HG02938 (cell line): ENCODE results near the gene CXCL5.

ENCODE experiments used
- ATAC-seq: cut with Tn5 transposase; IDR thresholded peaks from one replicate; pipeline ENCODE4 v1.9.1; 2021; ENCODE audit warnings: mild to moderate bottlenecking, moderate library complexity; ENCODE audit not compliant: unreplicated experiment

The CXCL5 gene

DNA sequence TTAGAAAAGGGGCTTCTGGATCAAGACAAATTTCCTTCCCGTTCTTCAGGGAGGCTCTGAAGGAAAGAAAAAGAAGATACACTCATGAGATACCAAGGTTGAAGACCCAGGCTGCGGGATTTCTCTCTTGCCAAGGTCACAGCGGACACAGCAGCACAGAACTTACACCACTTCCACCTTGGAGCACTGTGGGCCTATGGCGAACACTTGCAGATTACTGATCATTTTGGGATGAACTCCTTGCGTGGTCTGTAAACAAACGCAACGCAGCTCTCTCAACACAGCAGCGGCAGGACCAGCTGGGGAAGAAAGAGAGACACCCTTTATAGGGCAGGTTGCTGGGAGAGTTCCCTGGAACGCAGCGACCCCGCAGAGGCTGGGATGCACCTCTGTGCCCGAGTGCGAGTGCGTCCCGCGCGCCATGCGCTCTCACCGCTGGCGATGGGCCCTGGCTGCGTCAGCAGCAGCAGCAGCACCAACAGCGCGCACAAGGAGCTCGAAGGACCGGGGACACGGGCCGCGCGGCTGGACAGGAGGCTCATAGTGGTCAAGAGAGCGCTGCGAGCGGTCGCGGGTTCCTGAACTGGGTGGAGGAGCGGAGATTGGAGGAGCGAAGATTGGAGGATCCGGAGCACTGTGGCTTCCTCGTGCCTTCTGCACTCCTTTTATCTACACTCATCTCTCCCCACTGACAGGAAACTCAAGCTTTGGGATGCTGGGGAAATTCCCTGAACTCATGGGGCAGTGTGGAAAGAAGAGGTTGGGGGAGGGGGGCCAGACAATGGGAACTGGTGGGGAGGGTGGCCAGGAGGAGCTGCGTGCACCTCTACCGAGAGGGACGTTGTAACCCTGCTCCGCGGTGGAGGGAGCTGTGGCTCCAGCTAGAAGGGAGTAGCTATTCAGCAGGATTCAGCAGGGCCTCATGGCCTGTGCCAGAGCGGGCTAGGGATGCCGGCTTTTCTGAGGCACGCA lies at the start of gene CXCL5:
Gene CXCL5 (minus strand): TSS at position 638 of the 972 bp plus-strand sequence. CDS start 96 bp downstream, at position 542.
- ATAC-seq: no peak

DNA sequence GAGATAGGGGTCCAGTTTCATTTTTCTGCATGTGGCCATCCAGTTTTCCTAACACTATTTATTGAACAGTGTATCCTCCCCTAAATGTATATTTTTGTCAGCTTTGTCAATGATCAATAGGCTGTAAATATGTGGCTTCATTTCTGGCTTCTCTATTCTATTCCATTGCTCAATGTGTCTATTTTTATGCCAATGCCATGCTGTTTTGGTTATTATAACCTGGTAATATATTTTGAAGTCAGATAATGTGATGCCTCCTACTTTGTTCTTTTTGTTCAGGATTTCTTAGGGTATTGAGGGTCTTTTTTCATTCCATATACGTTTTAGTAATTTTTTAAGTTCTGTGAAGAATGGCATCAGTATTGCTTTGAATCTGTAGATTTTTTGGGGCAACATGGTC lies 48.7 kb upstream of the CXCL5 start:
- no peak for ATAC-seq

DNA sequence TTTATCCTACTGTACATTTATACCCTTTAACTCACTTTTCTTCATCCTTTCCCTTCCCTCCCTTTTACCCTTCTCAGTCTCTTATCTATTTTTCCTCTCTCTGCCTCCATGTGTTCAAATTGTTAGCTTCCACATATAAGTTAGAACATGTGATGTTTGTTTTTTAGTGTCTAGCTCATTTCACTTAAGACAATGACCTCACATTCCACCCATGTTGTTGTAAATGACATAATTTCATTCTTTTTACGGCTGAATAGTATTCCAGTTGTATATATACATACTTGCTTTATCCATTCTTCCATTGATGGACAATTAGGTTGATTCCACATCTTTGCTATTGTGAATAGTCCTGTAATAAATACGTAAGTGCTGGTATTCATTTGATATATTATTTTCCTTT lies 47.3 kb upstream of the CXCL5 start:
- ATAC-seq: no peak

DNA sequence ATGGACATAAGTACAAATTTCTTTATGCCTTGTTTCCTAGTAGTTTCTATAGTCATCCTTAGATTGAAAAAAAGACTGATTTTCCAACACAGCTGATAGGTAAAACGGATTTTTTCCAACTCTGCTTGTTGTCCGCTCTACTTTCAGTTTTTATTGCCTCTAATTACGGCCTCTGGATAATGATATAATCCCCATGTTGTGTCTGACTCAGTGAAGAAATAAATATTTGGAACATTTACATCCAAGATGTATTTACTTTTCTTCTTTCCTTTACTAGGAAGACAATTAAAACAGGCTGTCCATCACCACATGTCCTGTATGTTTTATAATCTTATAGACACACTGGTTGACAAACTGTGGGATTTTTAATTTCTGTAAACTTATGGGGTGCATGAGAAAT lies 46.8 kb upstream of the CXCL5 start:
- ATAC-seq: no peak

DNA sequence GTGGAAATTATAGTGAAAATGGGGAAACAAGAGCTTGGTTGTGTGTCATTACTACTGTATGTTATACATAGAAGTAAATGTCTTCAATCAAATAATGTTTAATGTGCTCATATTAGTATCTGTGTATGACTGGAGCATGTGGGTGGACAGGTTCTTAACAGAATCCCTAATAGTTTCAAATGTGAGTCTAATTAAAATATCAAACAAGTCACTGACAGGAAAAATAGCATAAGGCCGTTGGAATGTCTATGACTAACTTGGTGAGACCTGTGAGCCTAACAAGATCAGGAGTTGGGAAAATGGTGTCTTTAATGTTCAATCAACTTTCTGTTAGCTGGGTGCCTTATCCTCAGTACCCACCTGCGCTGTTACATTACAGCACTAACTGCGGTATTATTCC lies 46.2 kb upstream of the CXCL5 start:
- ATAC-seq: no peak

DNA sequence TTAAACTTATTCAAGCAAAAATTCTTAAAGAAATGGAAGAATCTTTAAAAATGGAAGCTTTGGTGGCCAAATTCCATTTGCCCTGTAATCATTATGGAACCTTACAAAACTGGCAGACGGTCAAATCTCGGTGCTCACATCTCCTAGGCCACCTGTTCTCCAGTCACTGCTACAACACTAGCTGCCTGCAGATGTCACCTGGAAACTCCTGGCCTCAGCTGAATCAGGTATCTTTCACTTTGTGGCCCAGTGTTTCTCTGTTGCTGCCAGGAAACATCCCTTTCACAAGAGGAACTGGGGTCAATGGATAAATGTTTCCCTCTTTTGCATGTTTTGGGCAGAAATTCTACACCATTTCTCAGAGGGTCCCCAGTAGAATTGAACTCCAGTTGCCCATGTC lies 44.2 kb upstream of the CXCL5 start:
- ATAC-seq: no peak

DNA sequence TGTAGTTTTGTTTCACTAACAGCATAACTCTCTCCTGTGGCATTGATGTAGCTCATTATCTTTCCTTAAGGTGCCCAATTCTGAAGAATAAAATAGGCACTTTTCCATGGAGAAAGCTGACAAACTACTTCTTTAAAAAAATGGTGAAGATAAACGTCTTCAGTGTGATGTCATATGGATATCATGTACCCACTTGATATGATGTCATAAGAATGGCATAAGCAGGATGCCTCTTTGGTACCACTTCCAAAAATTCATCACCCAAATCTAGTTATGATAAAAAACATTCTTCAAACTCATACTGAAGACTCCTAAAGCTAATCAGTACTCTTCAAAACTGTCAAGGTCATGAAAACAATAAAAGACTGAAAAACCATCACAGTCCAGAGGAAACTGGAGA lies 42.9 kb upstream of the CXCL5 start:
- ATAC-seq: no peak

DNA sequence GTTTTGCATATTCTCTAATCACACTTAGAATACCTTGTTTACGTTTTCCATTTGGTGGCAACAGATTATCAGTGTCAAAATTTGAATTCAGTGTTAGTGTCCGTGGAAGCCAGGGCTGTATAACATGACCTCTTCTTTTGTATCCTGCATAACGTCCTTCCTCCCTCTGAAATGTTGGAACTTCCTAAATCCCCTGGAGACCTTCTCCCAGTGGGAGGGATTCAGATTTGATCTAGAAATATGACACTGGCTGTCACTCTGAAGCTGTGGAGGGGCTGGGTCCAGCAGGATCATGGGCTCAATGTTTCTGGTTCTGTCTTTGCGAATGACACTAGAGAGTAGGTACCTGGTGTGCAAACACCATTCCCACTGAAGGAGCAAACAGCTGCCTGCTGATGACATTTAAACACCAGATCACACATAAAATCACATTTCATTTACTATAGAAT lies 40.9 kb upstream of the CXCL5 start:
- ATAC-seq: peak; percentile 9

DNA sequence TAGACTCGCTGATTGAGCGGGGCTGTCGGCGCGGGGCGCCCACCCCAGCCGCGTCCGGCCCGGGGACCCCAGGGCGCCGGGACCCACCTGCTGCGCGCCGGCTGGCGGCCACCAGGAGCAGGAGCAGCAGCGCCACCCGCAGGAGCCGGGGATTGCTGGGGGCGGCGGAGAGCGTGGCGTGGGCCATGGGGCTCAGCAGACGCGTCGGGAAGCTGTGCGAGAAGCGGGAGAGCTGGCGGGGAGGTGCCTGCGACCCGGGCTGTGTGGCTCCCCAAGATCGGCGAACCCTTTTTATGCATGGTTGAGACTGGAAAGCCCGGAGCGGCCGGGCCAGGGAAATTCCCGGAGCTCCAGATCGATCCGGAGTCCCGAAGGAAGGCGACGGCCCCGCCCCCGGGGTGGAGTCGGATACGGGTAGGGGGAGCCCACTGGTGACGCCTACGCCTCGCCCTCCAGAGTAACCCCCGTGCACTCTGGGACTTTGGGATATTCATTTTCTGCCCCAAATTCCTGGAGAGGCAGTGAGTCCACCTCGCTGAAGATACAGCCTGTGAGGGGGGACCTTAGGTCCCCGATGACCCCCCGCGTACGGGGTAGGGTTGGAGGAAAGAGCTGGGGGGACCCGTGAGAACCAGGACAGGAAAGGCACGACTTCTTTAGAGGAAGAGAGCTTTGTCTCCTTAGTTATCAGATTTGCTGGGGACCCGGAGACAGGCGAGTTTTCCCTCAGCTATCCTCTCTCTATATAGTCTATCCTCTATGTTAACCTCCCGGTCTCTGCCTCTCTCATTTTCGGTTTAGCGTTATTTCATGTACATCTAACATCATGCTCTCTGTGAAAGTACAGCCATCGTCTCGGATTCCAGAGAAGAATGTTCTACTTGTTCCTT lies 40.2 kb upstream of the CXCL5 start, which contains the start of gene CXCL3:
Gene CXCL3 (minus strand): TSS at position 265 of the 890 bp plus-strand sequence. CDS start 78 bp downstream, at position 187.
- peak; percentile 47 for ATAC-seq

DNA sequence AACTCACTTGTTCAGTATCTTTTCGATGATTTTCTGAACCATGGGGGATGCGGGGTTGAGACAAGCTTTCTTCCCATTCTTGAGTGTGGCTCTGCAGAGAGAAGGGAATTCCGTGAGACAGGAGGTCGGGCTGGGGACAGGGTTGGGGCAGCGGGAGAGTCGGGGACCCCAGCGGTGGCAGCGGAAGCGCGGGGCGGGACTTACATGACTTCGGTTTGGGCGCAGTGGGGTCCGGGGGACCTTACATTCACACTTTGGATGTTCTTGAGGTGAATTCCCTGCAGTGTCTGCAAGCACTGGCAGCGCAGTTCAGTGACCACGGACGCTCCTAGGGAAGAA lies 39.6 kb upstream of the CXCL5 start:
- ATAC-seq: peak; percentile 21

DNA sequence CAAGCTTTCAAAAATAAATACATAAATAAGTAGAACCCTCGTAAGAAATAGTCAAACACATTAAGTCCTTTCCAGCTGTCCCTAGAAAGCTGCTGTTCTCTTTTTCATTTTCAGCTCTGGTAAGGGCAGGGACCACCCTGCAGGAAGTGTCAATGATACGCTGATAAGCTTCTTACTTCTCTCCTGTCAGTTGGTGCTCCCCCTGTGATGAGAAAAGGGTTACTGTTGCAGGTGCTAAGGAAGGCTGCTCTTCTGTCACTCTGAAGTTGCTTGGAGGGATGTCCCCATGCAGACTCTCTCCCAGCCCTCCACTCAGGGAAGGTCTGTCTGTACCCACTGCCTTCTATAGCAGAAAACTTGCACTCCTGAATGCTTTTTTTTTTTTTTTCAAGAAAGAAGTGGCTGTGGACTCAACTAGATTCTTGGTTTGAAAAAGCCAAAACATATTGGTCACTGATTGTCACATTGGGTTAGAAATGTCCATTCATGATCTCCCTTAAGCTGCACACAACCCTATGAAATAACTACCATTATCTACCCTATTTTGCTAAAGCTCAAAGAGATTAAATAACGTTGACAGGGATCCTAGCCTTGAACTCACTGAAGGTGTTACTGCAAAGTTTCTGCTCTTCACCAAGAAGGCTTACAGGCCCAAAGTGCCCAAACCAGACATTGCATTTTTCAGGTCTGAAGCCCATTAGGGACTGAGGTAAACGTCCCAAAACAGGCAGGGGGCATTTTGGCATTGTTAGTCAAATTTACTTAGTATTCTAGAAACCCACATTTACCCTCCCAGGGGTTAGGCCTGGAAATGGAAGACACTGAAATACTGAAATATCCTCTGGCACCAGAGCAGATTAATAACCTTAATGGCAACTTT lies 38.8 kb upstream of the CXCL5 start:
- ATAC-seq: no peak

DNA sequence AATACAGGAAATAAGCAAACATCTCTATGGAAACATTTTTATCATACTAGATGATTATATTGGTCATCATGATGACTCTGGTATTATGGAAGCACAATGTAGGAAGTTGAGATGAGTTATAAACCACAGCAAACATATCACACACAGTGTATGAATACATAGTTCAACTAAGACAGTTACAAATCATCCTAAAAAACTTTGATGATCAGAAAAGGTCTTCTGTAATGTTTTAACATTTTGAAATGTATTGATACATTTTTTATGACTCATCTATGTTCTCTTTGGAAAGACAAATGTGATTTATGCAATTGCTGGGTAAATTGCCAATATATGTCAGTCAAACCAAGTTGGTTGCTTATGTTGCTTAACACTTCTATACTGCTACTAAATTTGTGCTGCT lies 35.3 kb upstream of the CXCL5 start:
- ATAC-seq: no peak

DNA sequence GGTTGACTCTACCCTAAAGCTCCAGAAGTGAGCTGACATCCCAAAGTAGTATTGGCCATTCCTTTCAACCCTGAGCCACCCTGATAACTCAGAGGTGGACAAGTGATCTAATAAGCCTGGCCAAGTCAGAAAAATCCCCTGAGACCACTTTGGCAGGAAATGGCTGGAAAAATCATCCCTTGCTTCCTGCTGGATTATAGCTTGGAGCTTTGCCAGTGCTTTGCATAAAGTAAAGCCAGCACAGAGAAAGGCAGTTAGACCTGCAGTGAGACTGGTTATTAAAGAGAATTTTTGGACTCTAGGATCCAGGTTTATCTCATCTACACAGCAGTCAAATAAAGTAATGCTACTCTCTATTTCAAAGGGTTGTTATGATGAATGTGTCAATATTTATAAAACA lies 33.6 kb upstream of the CXCL5 start:
- no peak for ATAC-seq

DNA sequence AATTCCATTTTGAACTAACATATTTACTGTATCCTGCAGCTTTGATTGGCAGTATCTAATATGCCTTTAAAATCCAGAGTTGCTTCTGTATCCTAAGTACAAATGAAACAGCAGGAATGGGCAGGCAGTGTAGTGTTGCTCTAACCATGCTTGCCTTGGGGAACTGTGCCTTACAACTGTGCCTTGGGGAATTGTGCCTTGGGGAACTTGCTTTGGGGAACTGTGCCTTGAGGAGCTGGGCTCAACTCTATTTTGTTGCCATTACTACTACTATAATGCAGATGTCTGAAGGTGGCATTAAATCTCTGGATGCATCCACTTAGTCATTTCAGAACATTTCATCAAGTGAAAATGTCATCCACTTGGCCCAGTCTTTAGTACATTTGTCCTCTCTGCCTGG lies 33.1 kb upstream of the CXCL5 start:
- no peak for ATAC-seq

DNA sequence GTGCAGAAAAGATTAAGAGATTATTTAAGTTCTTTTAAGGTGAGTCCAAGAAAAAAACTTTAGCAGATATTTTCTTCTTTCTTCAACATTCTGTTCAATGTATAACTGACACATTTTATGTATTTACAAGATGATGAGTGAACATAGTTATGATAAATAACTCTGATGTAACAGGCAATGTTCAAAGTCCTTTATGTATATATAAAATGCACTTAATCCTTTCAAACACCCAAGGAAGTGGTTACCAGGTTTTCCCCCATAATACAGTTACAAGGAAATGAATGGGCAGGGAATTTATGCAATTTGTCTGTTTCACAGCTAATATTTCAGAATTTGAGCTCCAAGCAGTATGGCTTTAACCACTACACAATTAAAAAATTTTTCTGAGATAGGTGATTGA lies 31.8 kb upstream of the CXCL5 start:
- no peak for ATAC-seq

DNA sequence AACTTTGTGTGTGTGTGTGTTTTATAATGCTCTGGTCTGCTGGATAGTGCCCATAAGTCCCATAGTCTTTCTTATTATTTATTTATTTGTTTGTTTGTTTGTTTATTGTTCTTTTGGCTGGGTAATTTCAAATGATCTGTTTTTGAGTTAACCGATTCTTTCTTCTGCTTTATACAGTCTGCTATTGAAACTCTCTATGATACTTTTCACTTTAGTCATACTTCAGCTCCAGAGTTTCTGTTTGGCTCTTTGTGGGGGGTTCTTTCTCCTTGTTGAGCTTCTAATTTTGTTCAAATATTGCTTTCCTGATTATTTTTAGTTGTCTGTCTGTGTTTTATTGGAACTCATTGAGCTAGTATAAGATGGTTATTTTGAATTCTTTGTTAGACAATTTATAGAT lies 30.0 kb upstream of the CXCL5 start:
- no peak for ATAC-seq

DNA sequence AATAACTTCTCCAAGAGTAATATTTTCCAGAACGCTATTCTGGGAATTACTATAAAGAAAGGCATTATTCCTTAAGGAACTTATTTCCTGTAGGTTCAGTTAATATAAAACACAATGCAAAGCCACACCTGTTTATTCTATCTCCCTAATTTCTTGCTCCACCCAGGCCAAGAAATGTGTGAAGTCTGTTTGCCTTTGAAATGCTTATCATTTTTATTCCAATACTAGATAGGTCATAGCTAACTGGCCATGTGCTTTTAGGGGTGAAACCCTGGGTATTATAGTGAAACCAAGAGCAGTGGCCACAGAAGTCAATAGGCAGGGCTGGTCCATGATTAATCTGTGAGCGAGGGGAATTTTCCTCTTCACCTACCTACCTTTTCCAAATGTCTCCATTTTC lies 25.2 kb upstream of the CXCL5 start:
- no peak for ATAC-seq

DNA sequence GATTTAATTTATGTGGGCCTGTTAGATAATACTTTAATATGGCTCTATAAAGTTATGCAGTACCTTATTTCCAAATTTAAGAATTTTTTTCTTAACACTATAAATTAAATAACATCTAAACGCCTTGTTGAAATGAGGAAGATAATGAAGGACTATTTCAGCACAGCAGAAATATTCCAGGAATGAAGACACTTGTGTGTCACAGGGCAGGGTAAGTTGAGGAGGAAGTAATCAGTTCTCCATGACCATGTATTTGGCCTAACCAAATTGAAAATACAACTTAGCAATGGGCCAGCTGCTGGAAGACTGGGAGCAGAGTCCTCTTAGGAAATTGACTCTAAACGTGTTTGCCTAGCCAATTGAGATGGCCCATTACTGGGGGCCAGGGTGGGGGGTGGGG lies 23.1 kb upstream of the CXCL5 start:
- ATAC-seq: no peak

DNA sequence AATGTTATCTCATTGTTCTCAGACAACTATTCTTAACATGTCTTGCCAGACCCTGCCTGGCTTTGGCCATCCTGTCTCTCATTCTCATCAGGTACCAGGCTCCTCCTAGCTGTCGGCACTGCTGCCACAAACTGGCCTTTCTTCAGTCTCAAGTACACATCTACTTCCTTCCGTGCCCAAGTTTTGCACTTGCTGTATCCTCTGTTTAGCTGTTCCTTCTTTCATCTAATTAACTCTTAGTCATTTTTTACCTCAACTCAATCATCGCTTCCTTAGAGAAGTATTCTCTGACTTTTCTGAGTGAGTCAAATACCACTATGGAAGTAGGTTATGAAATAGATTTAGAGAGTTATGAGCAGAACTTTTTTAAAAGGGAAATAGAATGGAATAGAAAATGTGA lies 20.3 kb upstream of the CXCL5 start:
- no peak for ATAC-seq

DNA sequence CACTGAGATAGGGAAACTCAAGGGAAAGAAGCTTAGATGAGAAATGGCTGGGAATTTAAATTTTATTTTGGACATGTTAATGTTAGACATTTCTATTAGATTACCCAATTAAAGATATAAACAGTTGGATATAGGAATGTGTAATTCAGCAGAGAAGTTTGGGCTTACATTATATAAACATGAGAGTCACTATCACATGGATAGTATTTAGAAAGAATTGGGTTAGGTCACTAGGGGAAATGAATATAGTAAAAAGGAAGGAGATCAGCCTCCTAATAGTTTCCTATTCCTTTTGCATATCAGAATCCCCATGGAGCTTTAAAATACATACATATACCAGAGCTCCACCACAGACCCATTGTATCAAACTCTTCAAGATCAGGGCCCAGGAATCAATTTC lies 19.6 kb upstream of the CXCL5 start:
- ATAC-seq: no peak

DNA sequence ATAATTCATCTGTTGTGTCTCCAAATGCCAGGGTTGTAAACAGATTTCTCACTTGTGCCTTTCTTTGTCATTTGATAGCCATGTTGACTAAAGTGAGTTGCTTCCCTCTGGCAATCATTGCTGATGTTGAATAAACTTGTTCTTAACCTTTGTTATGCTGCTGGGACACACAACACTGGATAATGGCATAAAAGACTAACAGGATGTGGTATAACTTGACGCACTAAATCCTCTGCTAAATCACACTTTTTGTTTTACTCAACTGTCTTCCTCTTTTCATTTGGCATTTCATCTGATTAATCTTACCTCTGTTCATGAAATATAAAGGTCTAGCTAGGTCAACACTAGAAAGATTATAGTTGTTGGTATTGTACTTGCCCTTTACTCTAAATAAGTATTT lies 17.6 kb upstream of the CXCL5 start:
- no peak for ATAC-seq
